OCI-LY1 (cell line): ENCODE results near the gene FBXW5.

Source experiments
- CTCF ChIP-seq: fragments of 200-600 bp; sonication (generic), shearing (Covaris generic); IDR thresholded peaks from 2 replicates; pipeline ENCODE4 v1.5.1; 2017; ENCODE audit warnings: mild to moderate bottlenecking, antibody characterized with exemption, low read length, moderate library complexity, mixed read lengths
- EZH2 ChIP-seq: fragments of 200-600 bp; sonication (generic), shearing (Covaris generic); IDR thresholded peaks from 2 replicates; pipeline ENCODE4 v1.8.0; 2017; ENCODE audit warnings: borderline replicate concordance, mixed run types, mild to moderate bottlenecking, antibody characterized with exemption, low read length, moderate library complexity, mixed read lengths

- no peak for TF ChIP-seq CTCF
- TF ChIP-seq EZH2: no peak
Observed at GRCh38 chr9:136963751-136964150, 19.2 kb upstream of the FBXW5 start.
